G401.6 (cell line): Measurements from ENCODE around the gene FRMD8.

Source experiments
- FAIRE-seq: peaks from 2 replicates; lab custom pipeline; 2012; peaks lifted over from hg19 to GRCh38; lab: Jason Lieb, UNC

The FRMD8 gene

DNA sequence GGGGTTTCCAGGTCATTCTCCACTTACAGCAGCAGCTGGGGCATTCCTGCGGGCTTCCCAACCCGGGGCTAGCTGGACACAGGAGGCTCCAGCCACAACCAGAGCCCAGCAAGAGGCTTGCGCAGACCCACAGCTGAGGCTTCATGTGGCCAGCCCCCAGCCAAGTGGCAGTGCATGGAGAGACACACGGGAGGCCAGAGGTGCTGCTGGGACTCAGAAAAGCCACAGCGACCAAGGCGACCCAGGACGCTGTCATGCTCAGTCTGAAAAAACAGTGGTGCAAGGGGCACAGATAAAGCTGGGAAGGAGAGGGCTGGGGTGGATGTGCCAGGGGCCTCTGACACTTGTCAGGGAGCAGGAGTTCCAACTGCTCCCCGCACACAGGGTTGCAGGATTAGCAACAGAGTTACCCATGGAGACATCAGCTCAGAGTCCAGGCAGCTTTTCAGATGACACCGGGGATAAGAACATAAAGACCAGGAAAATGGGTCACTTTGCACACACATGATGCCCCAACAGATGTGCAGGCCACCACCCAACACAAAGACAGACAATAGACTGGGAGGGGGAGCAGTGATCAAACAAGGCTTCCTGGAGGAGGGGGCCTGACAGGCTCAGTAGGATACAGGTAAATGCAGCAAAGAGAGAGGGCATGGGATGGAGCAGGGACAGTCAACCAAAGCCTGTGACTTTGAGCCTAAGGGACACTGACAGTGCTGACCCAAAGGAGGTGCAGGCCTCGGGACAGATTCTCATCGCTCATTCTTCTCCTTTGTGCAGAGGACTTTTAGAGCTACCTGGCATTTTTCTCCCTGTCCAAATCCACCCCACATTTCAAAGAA, 29.3 kb downstream of the FRMD8 start:
- no peak for FAIRE-seq

DNA sequence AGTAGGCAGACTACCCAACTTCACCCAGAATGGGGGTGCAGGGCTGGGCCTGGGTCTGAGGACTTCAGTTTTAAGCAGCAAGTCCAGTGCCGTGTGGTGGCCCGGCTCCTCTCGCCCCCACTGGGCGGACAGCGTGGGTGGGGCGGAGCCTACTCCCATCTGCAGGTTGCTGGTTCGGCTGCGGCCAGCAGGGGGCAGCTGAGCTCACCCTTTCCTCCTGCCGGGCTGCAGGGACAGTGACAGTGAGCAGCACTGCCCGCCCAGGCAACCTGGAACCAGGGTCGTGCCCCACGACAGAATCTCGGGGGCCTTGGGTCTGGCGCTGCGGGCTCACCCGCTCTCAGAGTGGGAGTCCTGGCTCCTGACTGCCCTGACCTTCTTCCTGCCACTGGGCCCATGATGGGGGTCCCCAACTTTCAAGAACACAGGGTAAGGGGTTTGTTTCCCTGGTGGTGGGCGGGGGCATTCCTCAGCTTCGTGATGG, 29.9 kb downstream of the FRMD8 start:
- FAIRE-seq, result no peak

DNA sequence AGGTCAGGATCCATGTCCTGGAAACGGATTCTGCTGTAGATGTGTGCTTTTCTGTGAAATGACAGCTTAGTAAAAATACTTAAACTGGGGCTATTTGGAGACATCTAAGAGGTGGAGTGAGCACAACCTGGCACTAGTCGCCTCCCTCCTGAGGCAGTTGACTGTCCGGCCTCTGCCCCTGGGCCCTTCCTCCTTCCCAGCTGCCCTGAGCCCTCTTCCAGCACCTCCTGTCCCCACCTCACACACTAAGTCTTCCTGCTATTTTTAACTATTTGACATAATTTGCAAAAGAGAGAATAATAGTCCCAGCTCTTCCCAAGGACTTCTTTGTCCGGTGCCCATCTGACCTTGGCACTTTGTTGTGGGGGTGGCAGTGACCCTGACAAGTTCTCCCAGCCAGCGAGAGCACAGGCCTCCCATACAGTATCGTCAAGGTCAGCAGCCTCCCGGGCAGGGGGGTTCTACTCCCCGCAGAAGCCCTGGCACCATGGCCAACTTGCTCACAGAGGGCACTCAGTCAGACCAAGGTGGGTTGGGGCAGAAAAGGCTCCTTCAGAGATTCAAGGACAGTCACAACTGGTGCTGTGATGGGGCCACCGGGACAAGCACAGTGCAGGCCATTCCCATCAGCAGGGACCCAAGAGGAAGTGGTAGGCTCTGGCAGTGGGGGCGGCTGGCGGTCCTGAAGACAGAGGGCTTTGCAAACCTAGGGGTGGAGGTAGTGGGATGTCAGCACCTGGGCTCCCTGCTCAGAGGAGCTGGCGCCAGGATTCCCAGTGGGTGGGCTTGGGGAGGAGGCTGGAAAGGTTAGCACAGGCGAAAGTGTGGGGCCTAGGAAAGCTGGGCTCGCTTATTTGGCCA, 30.6 kb downstream of the FRMD8 start:
- FAIRE-seq, result no peak

DNA sequence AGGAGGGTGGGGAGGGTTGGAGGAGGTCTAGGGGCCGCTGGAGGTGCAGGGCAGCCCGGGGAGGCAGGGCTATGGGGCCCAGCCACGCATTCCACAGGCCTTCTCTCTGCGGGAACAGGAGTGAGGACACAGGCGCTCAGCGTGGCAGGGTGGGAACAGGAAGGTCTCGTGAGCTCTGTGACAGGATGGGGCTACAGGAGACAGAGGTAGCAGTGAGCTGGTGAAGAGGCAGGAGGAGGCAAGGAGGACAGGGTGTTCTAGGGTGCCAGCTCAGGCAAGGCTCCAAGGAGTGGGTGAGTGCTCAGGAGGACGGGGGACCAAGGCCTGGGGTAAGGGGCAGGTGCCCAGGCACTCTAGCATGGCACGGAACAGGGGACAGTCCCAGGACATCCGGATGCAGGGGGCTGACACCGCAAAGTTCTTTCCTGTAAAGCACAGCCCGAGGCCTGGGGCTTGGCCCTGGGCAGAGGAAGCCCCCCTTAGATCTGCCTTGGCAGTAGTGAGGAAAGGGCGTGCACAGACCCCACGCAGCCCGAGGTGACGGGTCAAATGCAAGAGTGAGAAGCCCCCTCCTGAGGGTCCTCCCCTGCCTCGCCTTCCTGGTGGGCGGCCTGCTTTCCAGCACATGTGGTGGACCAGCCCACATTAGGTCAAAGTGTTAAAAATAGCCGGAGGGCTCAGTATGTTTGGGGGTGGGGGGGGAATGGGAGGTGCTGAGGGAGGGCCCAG, 31.4 kb downstream of the FRMD8 start:
- no peak for FAIRE-seq

DNA sequence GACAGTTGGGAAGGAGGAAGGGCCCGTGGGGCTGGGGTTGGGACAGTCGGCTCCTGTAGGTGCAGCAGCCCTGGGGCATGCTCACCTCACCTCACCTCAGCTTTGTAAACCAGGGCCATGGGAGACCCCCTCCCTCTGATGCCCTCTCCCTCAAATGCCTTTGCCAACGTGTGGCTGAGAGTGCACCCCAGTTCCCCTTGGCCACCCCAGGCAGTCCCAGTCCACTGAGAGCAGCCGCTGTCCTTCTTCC, 31.9 kb downstream of the FRMD8 start:
- no peak for FAIRE-seq

DNA sequence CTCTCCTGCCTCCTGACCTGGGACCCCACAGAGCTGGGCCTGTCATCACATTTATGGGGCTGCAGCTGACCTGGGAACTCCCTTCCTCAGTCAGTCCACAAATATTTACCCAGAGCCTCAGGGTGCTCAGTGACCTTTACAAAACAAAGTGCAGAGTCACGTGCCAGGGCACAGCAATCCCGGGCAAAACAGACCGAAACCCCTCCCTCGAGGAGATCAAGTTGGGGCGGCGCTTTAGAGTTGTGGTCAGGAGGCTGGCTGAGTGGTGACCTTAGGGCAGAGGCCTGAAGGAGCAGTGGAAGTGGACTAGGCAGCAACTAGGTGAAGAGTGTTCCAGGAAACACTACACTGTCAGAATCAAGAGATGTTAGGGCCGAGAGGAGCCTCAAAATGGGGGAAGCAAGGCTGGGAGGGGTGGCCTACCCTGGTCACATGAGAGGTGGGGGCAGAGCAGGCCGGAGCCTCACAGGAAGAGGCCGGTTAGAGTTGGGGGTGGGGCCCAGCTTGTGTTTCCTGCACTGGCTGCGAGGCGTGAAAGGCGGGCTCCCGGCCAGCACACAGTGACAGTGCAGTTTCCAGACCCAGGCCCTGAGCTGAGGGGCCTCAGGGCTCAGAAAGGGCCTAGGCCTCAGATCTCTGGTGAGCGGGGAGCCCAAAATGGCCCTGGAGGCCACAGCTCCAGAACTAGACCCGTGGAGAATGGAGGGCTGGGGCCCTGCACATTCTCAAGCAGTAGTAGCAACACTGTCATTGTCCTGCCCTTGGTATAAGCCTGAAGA, 32.4 kb downstream of the FRMD8 start:
- peak; percentile 93 for FAIRE-seq

DNA sequence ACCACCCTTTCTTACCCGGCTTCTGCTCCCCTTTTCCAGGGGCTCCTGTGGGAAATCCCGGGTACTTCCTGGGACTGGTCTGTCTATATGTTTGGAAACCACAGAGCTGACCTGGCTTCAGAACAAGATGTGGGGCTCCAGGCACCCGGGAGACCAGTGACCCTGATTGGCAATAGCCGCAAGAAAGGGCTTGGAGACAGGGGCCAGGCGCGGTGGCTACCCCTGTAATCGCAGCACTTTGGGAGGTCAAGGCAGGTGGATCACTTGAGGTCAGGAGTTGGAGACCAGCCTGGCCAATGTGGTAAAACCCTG, 33.0 kb downstream of the FRMD8 start:
- FAIRE-seq, result no peak

DNA sequence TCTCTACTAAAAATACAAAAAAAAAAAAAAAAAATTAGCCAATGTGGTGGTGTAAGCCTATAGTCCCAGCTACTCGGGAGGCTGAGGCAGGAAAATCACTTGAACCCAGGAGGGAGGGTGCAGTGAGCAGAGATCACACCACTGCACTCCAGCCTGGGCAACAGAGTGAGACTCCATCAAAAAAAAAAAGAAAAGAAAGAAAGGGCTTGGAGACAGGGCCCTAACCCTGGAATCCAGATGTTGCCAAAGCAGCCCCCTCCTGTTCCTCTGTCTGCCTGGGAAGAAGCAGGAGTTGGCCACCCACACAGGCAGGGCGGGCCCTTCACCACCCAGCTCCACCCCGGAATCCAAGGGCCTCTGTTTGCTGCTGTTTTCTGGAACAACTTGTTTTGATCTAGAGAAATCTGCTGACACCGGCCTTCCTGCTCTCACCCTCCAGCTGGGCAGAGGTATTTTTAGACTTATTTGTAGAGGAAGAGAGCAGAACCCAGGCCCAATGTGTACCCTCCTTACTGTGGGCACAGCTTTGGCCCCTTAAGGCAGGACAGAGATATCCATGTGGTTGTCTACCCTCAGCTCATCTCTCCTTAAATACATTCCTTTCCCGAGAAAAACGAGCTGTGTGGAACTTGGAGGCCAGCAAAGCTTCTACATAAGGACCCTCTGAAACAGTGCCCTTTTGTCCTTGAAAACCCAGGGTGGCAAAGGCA, 33.5 kb downstream of the FRMD8 start:
- peak; percentile 31 for FAIRE-seq

DNA sequence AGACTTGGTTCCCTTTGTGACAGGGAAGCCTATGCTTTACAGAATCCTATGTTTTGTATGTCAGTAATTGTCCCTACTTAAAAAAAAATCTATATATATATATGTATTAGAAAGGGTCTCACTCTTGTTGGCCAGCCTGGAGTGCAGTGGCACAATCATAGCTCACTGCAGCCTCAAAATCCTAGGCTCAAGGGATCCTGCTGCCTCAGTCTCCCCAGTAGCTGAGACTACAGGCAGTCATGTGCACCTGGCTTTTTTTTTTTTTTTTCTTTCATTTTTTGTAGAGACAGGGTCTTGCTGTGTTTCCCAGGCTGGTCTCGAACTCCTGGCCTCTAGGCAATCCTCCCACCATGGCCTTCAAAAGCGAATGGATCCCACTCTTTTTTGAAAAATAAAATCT, 34.1 kb downstream of the FRMD8 start:
- FAIRE-seq, result no peak

DNA sequence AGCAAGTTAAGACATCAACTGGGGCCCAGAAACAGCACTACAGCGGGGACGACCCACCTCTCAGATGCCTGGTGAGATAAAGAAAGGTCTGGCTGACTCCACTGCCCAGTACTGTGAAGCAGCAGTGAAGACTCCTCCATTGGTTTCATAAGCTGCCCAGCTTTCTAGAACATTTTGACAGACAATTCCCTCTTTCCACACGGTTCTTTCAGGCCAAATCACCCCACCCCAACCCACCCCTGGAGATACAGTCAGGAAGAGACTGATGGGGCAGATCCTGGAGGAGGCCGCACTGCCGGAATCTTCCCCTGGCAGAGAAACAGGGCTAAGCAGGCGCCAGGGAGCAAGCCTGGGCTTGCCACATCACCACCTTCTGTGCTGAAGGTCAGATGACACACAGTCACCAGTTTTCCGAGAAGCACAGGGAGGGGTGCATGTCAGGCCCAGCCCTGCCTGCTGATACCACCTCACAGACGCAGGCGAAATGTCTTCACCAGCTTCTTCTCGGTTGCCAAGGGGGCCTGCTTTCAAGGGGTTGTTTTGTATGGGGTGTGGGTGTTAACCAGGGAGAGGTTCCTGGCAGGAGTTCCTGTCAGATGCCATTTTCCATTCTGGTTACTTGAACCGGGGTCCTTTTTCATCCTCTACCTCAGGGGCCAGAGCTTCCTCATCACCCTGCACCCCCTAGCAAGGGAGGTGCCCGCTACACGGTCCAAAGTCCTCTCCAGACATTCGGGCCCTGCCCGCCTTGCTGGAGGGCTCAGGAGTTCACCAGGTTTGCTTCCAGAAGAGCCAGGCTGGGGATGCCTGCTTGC, 34.7 kb downstream of the FRMD8 start:
- FAIRE-seq, result peak; percentile 91

DNA sequence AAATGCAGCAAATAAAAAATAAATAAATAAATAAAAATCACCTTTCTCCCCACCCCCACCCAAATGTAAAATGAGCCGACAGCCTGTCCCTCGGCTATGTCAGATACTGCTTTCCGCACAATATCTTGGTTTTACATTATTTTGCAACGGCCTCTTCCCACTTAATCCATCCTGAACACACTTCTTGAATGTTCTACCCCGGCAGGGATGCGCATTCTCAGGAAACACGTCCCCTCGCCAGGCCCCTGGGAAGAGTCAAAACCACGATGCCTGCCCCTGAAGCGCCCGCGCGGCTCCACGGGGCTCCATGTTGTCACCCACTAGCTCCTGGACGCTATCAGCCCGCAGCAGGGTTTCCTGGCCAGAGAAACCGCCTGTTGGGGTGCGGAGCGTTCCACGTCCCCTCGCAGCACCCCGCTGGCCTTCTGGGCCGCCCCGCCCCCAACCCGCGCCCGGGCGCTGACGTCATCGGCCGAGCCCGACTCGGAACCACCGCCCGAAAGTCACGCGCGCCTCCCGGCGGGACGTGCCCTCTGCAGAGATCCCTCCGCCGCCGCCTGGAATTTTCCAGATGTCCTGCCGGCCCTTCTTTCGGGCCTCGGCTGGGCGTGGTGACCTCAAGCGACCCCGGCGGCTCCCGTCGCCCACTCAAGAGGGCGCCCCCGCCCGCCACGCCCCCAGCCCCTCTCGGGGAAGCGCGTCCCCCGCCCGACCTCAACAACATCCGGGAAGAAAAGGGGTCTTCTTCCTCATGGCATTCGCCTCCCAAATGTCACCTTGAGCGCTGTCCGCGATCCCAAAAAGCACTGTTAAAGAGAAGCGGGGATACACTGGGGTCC, 35.6 kb downstream of the FRMD8 start:
- FAIRE-seq, result no peak

DNA sequence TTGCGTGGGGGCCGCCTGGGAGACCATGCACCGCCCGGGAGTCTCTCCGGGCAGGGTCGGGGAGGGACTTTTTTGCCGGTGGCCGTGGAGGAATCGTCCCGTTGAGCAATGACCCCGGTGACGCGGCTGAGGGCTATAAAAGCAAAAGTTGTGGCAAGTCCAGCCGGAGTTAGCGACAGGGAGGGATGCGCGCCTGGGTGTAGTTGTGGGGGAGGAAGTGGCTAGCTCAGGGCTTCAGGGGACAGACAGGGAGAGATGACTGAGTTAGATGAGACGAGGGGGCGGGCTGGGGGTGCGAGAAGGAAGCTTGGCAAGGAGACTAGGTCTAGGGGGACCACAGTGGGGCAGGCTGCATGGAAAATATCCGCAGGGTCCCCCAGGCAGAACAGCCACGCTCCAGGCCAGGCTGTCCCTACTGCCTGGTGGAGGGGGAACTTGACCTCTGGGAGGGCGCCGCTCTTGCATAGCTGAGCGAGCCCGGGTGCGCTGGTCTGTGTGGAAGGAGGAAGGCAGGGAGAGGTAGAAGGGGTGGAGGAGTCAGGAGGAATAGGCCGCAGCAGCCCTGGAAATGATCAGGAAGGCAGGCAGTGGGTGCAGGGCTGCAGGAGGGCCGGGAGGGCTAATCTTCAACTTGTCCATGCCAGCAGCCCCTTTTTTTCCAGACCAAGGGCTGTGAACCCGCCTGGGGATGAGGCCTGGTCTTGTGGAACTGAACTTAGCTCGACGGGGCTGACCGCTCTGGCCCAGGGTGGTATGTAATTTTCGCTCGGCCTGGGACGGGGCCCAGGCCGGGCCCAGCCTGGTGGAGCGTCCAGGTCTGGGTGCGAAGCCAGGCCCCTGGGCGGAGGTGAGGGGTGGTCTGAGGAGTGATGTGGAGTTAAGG, 36.4 kb downstream of the FRMD8 start, which contains the start of gene NEAT1:
NEAT1 (plus strand) TSS at position 166 of the 883 bp plus-strand sequence.
- FAIRE-seq, result no peak

DNA sequence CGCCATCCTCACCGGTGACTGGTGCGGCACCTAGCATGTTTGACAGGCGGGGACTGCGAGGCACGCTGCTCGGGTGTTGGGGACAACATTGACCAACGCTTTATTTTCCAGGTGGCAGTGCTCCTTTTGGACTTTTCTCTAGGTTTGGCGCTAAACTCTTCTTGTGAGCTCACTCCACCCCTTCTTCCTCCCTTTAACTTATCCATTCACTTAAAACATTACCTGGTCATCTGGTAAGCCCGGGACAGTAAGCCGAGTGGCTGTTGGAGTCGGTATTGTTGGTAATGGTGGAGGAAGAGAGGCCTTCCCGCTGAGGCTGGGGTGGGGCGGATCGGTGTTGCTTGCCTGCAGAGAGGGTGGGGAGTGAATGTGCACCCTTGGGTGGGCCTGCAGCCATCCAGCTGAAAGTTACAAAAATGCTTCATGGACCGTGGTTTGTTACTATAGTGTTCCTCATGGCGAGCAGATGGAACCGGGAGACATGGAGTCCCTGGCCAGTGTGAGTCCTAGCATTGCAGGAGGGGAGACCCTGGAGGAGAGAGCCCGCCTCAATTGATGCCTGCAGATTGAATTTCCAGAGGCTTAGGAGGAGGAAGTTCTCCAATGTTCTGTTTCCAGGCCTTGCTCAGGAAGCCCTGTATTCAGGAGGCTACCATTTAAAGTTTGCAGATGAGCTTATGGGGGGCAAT, 37.2 kb downstream of the FRMD8 start:
- FAIRE-seq, result no peak

DNA sequence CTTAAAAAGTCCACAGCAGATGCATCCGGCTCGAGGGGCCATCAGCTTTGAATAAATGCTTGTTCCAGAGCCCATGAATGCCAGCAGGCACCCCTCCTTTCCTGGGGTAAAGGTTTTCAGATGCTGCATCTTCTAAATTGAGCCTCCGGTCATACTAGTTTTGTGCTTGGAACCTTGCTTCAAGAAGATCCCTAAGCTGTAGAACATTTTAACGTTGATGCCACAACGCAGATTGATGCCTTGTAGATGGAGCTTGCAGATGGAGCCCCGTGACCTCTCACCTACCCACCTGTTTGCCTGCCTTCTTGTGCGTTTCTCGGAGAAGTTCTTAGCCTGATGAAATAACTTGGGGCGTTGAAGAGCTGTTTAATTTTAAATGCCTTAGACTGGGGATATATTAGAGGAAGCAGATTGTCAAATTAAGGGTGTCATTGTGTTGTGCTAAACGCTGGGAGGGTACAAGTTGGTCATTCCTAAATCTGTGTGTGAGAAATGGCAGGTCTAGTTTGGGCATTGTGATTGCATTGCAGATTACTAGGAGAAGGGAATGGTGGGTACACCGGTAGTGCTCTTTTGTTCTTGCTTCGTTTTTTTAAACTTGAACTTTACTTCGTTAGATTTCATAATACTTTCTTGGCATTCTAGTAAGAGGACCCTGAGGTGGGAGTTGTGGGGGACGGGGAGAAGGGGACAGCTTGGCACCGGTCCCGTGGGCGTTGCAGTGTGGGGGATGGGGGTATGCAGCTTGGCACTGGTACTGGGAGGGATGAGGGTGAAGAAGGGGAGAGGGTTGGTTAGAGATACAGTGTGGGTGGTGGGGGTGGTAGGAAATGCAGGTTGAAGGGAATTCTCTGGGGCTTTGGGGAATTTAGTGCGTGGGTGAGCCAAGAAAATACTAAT, 38.0 kb downstream of the FRMD8 start:
- no peak for FAIRE-seq

DNA sequence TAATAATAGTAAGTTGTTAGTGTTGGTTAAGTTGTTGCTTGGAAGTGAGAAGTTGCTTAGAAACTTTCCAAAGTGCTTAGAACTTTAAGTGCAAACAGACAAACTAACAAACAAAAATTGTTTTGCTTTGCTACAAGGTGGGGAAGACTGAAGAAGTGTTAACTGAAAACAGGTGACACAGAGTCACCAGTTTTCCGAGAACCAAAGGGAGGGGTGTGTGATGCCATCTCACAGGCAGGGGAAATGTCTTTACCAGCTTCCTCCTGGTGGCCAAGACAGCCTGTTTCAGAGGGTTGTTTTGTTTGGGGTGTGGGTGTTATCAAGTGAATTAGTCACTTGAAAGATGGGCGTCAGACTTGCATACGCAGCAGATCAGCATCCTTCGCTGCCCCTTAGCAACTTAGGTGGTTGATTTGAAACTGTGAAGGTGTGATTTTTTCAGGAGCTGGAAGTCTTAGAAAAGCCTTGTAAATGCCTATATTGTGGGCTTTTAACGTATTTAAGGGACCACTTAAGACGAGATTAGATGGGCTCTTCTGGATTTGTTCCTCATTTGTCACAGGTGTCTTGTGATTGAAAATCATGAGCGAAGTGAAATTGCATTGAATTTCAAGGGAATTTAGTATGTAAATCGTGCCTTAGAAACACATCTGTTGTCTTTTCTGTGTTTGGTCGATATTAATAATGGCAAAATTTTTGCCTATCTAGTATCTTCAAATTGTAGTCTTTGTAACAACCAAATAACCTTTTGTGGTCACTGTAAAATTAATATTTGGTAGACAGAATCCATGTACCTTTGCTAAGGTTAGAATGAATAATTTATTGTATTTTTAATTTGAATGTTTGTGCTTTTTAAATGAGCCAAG, 38.9 kb downstream of the FRMD8 start:
- FAIRE-seq, result no peak
